HG03280 (cell line): ENCODE data around the gene HPCAL1.

ENCODE experiments used
- ATAC-seq: cut with Tn5 transposase; IDR thresholded peaks from one replicate; pipeline ENCODE4 v1.9.1; 2021; ENCODE audit warnings: mild to moderate bottlenecking, moderate library complexity; ENCODE audit not compliant: unreplicated experiment

Gene HPCAL1

GRCh38 chr2:10269291-10269690 lies 33.4 kb upstream of the HPCAL1 start:
- no peak for ATAC-seq

- no peak for ATAC-seq
These were observed 32.7 kb upstream of the HPCAL1 start for GRCh38 chr2:10269711-10270610.

GRCh38 chr2:10271509-10271908 lies 31.2 kb upstream of the HPCAL1 start:
- ATAC-seq: no peak

GRCh38 chr2:10271946-10272345 lies 30.8 kb upstream of the HPCAL1 start:
- ATAC-seq: no peak

- no peak for ATAC-seq
These were observed 30.2 kb upstream of the HPCAL1 start for GRCh38 chr2:10272464-10272863.

GRCh38 chr2:10273215-10274175 lies 29.2 kb upstream of the HPCAL1 start:
- ATAC-seq: no peak

GRCh38 chr2:10274376-10274775 lies 28.3 kb upstream of the HPCAL1 start:
- ATAC-seq: no peak

GRCh38 chr2:10274983-10275802 lies 27.5 kb upstream of the HPCAL1 start:
- ATAC-seq: no peak

- ATAC-seq: no peak
These were observed 26.0 kb upstream of the HPCAL1 start for GRCh38 chr2:10276481-10277292.

GRCh38 chr2:10277293-10278028 lies 25.2 kb upstream of the HPCAL1 start:
- no peak for ATAC-seq

GRCh38 chr2:10278029-10278762 lies 24.5 kb upstream of the HPCAL1 start:
- ATAC-seq: no peak

- ATAC-seq: no peak
These were observed 23.8 kb upstream of the HPCAL1 start for GRCh38 chr2:10278763-10279471.

- ATAC-seq: no peak
These were observed 23.2 kb upstream of the HPCAL1 start for GRCh38 chr2:10279472-10279870.

GRCh38 chr2:10279946-10280463 lies 22.7 kb upstream of the HPCAL1 start:
- ATAC-seq: no peak

GRCh38 chr2:10281891-10282290 lies 20.8 kb upstream of the HPCAL1 start:
- no peak for ATAC-seq

GRCh38 chr2:10282611-10283105 lies 20.0 kb upstream of the HPCAL1 start:
- no peak for ATAC-seq
